SIG-M5 treated with dmso at 0.1 percent for 504 hours (cell line): ENCODE results near the gene PEDS1.
A peak's percentile ranks its signal among the peaks of the same experiment; 100 is the strongest.
"Not testable (repeated sequence)": the region's sequence is repeated elsewhere in the genome, so short reads cannot be mapped to it uniquely, and the experiment has no call there.

Experiments
- DNase-seq: peaks from one replicate; lab custom pipeline; 2025; ENCODE audit not compliant: unreplicated experiment; lab: John Stamatoyannopoulos, UW

PEDS1 gene

DNA sequence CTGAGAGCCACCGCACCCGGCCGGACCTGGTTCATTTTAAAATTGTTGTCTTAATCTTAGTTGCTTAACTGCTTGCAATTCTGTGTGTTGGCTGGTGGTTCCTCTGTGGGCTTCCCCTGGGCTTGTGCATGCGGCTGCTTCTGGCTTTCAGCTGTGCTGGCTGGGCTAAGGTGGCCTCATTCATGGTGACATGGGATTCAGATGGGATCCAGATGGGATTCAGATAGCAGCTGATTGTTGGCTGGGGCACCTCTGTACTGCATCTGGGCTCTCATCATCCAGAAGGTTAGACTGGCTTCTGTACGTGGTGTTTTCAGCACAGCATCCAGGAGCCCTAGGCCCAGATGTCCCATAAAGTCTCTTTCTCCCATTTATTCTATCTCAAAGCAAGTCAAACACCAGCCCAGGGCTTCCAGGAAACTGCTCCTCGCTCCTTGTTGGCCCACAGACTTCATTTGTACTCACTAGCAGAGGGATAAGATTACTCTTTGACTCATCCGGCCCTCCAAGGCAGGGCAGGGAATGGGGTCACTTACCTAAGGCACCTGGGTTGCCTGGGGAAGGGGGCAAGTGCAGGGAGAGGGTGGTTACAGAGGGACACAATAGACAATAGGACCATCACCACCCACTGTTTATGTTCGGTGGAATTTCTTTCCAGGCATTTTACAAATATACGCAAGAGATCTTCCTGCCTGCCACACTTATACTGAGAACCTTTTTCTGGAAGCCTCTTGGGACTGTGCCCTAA is 10.2 kb upstream of the PEDS1 start:
- DNase-seq, result no peak

GRCh38 chr20:50161494-50161893 is 8.0 kb upstream of the PEDS1 start:
- not testable (repeated sequence) for DNase-seq

DNA sequence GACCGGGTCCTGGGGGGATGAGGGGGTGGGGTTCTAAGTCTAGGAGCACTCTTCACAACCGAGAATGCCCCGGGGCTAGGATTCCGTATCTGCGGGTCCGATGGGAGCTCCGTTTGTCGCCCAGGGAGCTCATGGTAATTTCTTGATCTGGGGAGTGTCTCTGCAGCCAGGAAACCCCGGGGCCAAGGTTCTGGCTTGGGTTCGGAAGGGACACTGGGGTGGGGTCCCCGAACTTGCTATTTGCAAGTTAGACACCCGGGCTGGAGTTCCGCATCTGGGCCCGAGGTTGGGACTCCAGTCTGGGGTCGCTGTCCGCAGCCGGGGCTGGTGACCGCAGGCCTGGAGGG is 397 bp downstream of the PEDS1 start:
- no peak for DNase-seq

DNA sequence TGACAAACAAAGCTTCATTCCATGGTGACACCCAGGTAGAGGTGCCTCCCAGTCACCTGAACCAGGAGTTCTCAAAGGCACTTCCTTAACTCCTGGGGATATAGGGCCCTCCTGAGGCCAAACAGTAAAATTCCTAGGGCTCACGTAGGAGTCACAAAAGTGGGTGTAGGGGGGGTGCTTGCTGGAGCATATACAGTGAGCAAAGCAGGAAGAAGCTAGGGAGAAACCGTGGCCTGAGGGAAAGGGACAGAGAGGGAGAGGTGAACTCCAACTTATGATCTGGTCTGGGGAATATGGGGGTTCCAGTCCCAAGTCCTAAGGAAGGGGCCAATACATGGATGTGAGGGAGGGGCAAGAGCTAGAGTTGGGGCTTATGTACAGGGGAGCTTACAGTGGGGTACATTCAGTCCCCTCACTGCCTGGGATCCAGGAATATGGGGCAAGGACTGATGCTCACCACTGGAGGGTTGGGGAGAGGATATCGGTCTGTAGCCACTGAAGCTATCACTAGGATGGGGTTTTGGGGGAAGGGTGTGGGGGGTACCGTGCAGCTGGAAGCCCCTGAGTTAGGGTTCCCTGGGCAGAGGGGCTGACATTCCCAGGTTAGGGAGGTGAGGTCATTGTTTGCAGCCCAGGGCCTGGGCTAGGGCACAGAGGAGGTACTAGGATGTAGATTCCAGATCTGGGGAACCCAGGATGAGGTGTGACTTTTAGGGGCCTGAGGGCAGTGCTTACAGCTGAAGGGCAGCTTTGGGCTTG is 950 bp downstream of the PEDS1 start:
- DNase-seq, result peak; percentile 64

DNA sequence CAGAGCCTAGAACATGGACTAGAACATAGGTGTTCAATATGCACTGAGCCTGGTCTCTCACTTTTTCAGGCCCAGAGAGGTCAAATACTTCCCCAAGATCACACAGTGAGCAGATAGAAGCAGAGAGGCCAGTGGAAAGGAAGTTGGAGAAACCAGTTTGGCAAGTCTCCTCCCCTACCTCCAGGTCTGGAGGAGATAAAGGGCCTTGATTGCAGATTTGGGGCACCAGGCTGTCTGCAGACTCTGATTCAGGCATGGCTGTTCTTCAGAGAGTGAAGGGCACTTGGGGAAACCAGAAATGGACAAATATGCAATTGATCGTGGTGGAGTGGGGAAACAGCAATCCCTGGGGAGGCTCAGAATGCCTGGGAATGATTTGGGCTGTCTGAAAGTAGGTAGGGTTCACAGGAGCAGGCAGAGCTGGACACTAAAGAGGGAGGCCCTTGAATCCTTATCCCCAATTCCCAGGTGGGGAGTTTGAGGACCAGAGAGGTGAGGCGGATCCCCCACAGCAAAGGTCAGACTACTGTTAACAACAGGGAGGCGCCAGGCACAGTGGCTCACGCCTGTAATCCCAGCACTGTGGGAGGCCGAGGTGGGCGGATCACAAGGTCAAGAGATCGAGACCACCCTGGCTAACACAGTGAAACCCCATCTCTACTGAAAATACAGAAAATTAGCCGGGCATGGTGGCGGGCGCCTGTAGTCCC is 2.3 kb downstream of the PEDS1 start:
- DNase-seq, result peak; percentile 54

GRCh38 chr20:50149481-50150254 is 3.9 kb downstream of the PEDS1 start:
- DNase-seq, result no peak

GRCh38 chr20:50146732-50147662 is 6.5 kb downstream of the PEDS1 start:
- peak; percentile 65 for DNase-seq

GRCh38 chr20:50146214-50146613 is 7.3 kb downstream of the PEDS1 start:
- no peak for DNase-seq

- DNase-seq, result no peak
Observed at GRCh38 chr20:50145566-50145965, 8.0 kb downstream of the PEDS1 start.

- peak; percentile 77 for DNase-seq
Observed at GRCh38 chr20:50144362-50144761, 9.2 kb downstream of the PEDS1 start.

GRCh38 chr20:50142812-50143211 is 10.7 kb downstream of the PEDS1 start:
- no peak for DNase-seq

GRCh38 chr20:50141811-50142561 is 11.5 kb downstream of the PEDS1 start:
- peak; percentile 51 for DNase-seq

GRCh38 chr20:50141018-50141675 is 12.4 kb downstream of the PEDS1 start:
- no peak for DNase-seq

GRCh38 chr20:50140339-50140859 is 13.1 kb downstream of the PEDS1 start:
- DNase-seq, result no peak

- no peak for DNase-seq
Observed at GRCh38 chr20:50138479-50139393, 14.8 kb downstream of the PEDS1 start.

DNA sequence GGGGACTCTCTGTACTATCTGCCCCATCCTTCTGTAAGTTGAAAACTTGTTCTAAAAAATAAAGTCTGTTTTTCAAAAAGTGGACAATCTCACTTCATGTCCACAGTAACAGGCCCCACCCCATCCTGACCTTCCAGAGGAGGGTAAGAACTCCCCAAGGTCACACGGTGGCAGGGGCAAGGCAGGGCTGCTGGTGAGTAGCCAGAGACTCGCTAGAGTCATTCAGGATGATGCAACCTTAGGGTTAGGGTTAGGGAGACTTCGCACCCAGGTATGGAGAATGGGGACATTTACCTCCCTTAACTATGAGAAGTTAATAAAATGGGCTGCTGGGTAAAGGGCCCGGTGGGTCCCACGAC is 15.4 kb downstream of the PEDS1 start:
- no peak for DNase-seq

- not testable (repeated sequence) for DNase-seq
Observed at GRCh38 chr20:50137702-50138101, 15.8 kb downstream of the PEDS1 start.
